Measurements from ENCODE around the gene LYG2. TPM values are rescaled to one million over a fixed set of nuclear protein-coding genes. Genes with fewer than 3 reads are reported as not detected.
"Not testable (repeated sequence)": the region's sequence is repeated elsewhere in the genome, so short reads cannot be mapped to it uniquely, and the experiment has no call there.

The LYG2 gene
- polyA plus RNA-seq, 1 donor (not counting 4 experiments of a cell fraction or from before 2014, with no cell fraction given): 0.14 TPM

DNA sequence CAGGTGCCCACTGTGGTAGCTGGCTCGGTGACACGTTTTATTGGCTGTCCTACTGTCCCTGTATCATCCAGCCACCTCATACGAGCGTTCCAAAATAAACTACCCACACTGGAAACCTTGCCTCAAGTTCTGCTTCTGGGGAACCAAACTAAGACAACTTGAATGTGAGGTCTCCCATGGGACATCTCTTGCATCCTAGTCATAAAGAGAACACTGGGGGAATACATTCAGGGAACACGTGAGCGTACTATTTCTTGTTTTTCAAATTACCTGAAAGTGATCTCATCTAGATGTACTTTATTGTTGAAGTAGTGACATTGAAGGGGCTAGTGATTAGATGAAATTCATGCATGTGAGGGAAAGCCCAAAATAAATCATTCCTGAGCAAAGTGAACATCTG is 15.0 kb downstream of the LYG2 start:
- no peaks in the 10 kb centered on the region for H3K36me3 ChIP-seq (ENCODE audit: control insufficient read depth in 2 of 2, extremely low read depth in 1 of 2, insufficient read depth in 2 of 2, low read length in 2 of 2)
- no peaks in the 10 kb centered on the region for H3K9me3 ChIP-seq (ENCODE audit: control insufficient read depth, low read depth, low read length)
- no peaks in the 10 kb centered on the region for H3K9me1 ChIP-seq (ENCODE audit: control insufficient read depth, extremely low read depth, insufficient read depth, low read length)
- H3K27me3 ChIP-seq (ENCODE audit: control insufficient read depth, extremely low read depth, insufficient read depth, low read length): no peaks in the 10 kb centered on the region
- no peak overlapping the region for H3K9ac ChIP-seq (ENCODE audit: control insufficient read depth, extremely low read depth, insufficient read depth, low read length)
- dilution Hi-C loops (cut with MboI; ENCODE audit: extremely low pct_ligation_motif_present, low sequenced_read_pairs): no loop called here
- H3K4me1 ChIP-seq (ENCODE audit: control insufficient read depth, extremely low read depth, insufficient read depth, low read length): no peaks in the 10 kb centered on the region
- no peak overlapping the region for H3K4me3 ChIP-seq (ENCODE audit: control insufficient read depth in 2 of 3, extremely low read depth in 1 of 3, insufficient read depth in 2 of 3, low read depth in 1 of 3, low read length in 3 of 3)
- no peak for DNase-seq (ENCODE audit: low read depth, low spot score)
- no peak overlapping the region for H2AFZ ChIP-seq (ENCODE audit: control insufficient read depth, low read length)
- H3K4me2 ChIP-seq (ENCODE audit: control insufficient read depth, extremely low read depth, insufficient read depth, low read depth, low read length): no peak overlapping the region
- FAIRE-seq: no peak
- H4K20me1 ChIP-seq (ENCODE audit: control insufficient read depth, extremely low read depth, insufficient read depth, low read length): no peaks in the 10 kb centered on the region
- no peaks in the 10 kb centered on the region for H3K79me2 ChIP-seq (ENCODE audit: control insufficient read depth, insufficient read depth, low read length)
- H3K27ac ChIP-seq (ENCODE audit: control insufficient read depth, insufficient read depth, low read length): no peak overlapping the region
- TF ChIP-seq, protein P1, sequence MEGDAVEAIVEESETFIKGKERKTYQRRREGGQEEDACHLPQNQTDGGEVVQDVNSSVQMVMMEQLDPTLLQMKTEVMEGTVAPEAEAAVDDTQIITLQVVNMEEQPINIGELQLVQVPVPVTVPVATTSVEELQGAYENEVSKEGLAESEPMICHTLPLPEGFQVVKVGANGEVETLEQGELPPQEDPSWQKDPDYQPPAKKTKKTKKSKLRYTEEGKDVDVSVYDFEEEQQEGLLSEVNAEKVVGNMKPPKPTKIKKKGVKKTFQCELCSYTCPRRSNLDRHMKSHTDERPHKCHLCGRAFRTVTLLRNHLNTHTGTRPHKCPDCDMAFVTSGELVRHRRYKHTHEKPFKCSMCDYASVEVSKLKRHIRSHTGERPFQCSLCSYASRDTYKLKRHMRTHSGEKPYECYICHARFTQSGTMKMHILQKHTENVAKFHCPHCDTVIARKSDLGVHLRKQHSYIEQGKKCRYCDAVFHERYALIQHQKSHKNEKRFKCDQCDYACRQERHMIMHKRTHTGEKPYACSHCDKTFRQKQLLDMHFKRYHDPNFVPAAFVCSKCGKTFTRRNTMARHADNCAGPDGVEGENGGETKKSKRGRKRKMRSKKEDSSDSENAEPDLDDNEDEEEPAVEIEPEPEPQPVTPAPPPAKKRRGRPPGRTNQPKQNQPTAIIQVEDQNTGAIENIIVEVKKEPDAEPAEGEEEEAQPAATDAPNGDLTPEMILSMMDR (optimal IDR thresholded peaks at IDR 0.05 in 1 of 3, IDR thresholded peaks at IDR 0.05 in 1 of 3, conservative IDR thresholded peaks at IDR 0.05 in 1 of 3; ENCODE audit: extremely low read depth in 1 of 3, insufficient read depth in 2 of 3, low read length in 3 of 3): no peak
- no peak for TF ChIP-seq EZH2 (IDR thresholded peaks at IDR 0.05; ENCODE audit: low read length)

- no peak for DNase-seq (ENCODE audit: low read depth, low spot score)
- no peak overlapping the region for H3K27ac ChIP-seq (ENCODE audit: control insufficient read depth, insufficient read depth, low read length)
- no peaks in the 10 kb centered on the region for H3K4me1 ChIP-seq (ENCODE audit: control insufficient read depth, extremely low read depth, insufficient read depth, low read length)
- no peaks in the 10 kb centered on the region for H4K20me1 ChIP-seq (ENCODE audit: control insufficient read depth, extremely low read depth, insufficient read depth, low read length)
- no peak overlapping the region for H3K4me2 ChIP-seq (ENCODE audit: control insufficient read depth, extremely low read depth, insufficient read depth, low read depth, low read length)
- no peaks in the 10 kb centered on the region for H3K79me2 ChIP-seq (ENCODE audit: control insufficient read depth, insufficient read depth, low read length)
- no peak for FAIRE-seq
- dilution Hi-C loops (cut with MboI; ENCODE audit: extremely low pct_ligation_motif_present, low sequenced_read_pairs): no loop called here
- H3K9me3 ChIP-seq (ENCODE audit: control insufficient read depth, low read depth, low read length): no peaks in the 10 kb centered on the region
- no peak overlapping the region for H3K9ac ChIP-seq (ENCODE audit: control insufficient read depth, extremely low read depth, insufficient read depth, low read length)
- no peaks in the 10 kb centered on the region for H3K9me1 ChIP-seq (ENCODE audit: control insufficient read depth, extremely low read depth, insufficient read depth, low read length)
- H3K27me3 ChIP-seq (ENCODE audit: control insufficient read depth, extremely low read depth, insufficient read depth, low read length): no peaks in the 10 kb centered on the region
- no peaks in the 10 kb centered on the region for H3K36me3 ChIP-seq (ENCODE audit: control insufficient read depth in 2 of 2, extremely low read depth in 1 of 2, insufficient read depth in 2 of 2, low read length in 2 of 2)
- H2AFZ ChIP-seq (ENCODE audit: control insufficient read depth, low read length): no peak overlapping the region
- no peak overlapping the region for H3K4me3 ChIP-seq (ENCODE audit: control insufficient read depth in 2 of 3, extremely low read depth in 1 of 3, insufficient read depth in 2 of 3, low read depth in 1 of 3, low read length in 3 of 3)
- TF ChIP-seq, protein P1 (optimal IDR thresholded peaks at IDR 0.05 in 1 of 3, IDR thresholded peaks at IDR 0.05 in 1 of 3, conservative IDR thresholded peaks at IDR 0.05 in 1 of 3; ENCODE audit: extremely low read depth in 1 of 3, insufficient read depth in 2 of 3, low read length in 3 of 3): no peak
- TF ChIP-seq EZH2 (IDR thresholded peaks at IDR 0.05; ENCODE audit: low read length): no peak
Measured at GRCh38 chr2:99238599-99238998, 16.9 kb downstream of the LYG2 start.

DNA sequence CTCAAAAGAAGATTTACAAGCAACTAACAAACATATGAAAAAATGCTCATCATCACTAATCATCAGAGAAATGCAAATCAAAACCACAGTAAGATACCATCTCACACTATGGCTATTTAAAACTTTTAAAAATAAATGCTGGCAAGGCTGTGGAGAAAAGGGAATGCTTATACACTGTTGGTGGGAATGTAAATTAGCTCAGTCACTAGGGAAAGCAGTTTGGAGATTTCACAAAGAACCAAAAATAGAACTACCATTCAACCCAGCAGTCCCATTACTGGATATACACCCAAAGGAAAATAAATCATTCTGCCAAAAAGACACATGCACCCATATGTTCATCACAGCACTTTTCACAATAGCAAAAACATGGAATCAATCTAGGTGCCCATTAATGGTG is 22.3 kb downstream of the LYG2 start:
- H3K36me3 ChIP-seq (ENCODE audit: control insufficient read depth in 2 of 2, extremely low read depth in 1 of 2, insufficient read depth in 2 of 2, low read length in 2 of 2); dilution Hi-C loops (cut with MboI; ENCODE audit: extremely low pct_ligation_motif_present, low sequenced_read_pairs); H3K9me1 ChIP-seq (ENCODE audit: control insufficient read depth, extremely low read depth, insufficient read depth, low read length); H3K4me1 ChIP-seq (ENCODE audit: control insufficient read depth, extremely low read depth, insufficient read depth, low read length); H3K4me3 ChIP-seq (ENCODE audit: control insufficient read depth in 2 of 3, extremely low read depth in 1 of 3, insufficient read depth in 2 of 3, low read depth in 1 of 3, low read length in 3 of 3); H3K27me3 ChIP-seq (ENCODE audit: control insufficient read depth, extremely low read depth, insufficient read depth, low read length); H3K9me3 ChIP-seq (ENCODE audit: control insufficient read depth, low read depth, low read length); H3K9ac ChIP-seq (ENCODE audit: control insufficient read depth, extremely low read depth, insufficient read depth, low read length); H3K27ac ChIP-seq (ENCODE audit: control insufficient read depth, insufficient read depth, low read length); DNase-seq (ENCODE audit: low read depth, low spot score); FAIRE-seq; H3K79me2 ChIP-seq (ENCODE audit: control insufficient read depth, insufficient read depth, low read length); H3K4me2 ChIP-seq (ENCODE audit: control insufficient read depth, extremely low read depth, insufficient read depth, low read depth, low read length); H4K20me1 ChIP-seq (ENCODE audit: control insufficient read depth, extremely low read depth, insufficient read depth, low read length); H2AFZ ChIP-seq (ENCODE audit: control insufficient read depth, low read length): not testable (repeated sequence)

Measured in keratinocyte (primary cell).